Measurements from ENCODE around the gene SHF.

SHF gene

GRCh38 chr15:45163508-45163856 lies 24.3 kb downstream of the SHF start:
- H3K9me3 ChIP-seq (ENCODE audit: low read depth, low read length): no peaks in the 10 kb centered on the region
- DNase-seq (ENCODE audit: low read depth, low spot score): no peak
- no peak overlapping the region for H3K9ac ChIP-seq (ENCODE audit: insufficient read length)
- TF ChIP-seq POLR2AphosphoS5 (IDR thresholded peaks at IDR 0.05; ENCODE audit: borderline replicate concordance, low read depth, low read length) (no peak), FOXP2 (optimal IDR thresholded peaks at IDR 0.05; ENCODE audit: control extremely low read depth, extremely low read length, insufficient read depth) (no peak), EZH2 (IDR thresholded peaks at IDR 0.05) (no peak)
- no peak overlapping the region for H3K4me3 ChIP-seq
- H3K27ac ChIP-seq: no peak overlapping the region
- H3K36me3 ChIP-seq (ENCODE audit: insufficient read depth, low read length): no peaks in the 10 kb centered on the region

DNA sequence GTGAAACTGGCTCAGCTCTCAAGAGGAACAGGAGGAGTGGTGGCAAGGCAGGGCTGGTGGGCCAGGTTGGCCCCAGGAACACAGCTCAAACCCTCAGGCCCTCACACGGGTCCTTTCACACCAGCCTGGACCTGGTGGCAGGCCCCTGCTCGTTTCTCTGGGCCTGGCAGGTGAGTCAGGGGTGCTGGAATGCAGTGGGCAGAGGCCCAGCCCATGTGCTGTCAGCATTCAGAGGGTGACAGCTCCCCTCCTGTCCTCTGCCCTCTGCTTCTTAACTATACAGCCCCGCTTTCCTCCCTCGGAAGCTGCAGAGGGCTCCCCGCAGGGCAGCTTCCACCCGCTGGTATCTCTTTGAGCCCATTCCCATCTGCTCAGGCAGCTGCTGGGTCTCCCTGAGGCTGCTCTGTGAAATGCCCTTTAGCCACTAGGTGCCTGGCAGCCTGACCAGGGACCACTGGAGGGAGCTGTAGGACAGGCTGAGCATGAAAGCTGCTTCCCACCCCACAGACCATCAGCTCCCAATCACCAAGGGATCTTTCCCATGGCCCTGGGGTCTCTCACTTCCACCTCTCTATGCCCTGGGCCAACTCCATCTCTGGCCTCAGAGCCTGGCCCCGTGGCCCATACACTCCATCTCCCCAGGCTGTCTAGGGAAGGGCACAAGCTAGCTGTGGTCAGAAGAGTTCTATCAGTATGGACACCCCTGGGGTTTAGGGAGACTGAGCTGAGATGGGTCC lies 24.8 kb downstream of the SHF start:
- H3K9ac ChIP-seq (ENCODE audit: insufficient read length): no peak overlapping the region
- peak; percentile 18 for DNase-seq (ENCODE audit: low read depth, low spot score)
- TF ChIP-seq FOXP2 (optimal IDR thresholded peaks at IDR 0.05; ENCODE audit: control extremely low read depth, extremely low read length, insufficient read depth) (no peak), POLR2AphosphoS5 (IDR thresholded peaks at IDR 0.05; ENCODE audit: borderline replicate concordance, low read depth, low read length) (no peak), EZH2 (IDR thresholded peaks at IDR 0.05) (no peak)
- H3K9me3 ChIP-seq (ENCODE audit: low read depth, low read length): no peaks in the 10 kb centered on the region
- H3K36me3 ChIP-seq (ENCODE audit: insufficient read depth, low read length): no peaks in the 10 kb centered on the region
- H3K27ac ChIP-seq: no peak overlapping the region
- H3K4me3 ChIP-seq: no peak overlapping the region

DNA sequence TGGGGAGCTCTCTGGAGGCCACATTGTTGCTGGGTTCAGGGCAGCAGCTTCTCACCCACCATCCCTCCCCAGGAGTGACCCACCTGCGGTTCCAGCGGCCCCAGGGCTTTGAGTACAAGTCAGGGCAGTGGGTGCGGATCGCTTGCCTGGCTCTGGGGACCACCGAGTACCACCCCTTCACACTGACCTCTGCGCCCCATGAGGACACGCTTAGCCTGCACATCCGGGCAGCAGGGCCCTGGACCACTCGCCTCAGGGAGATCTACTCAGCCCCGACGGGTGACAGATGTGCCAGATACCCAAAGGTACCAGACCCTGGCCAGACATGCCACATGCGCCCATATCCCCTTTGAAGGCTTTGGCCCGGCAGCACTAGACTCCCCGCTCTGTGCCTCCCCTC lies 26.1 kb downstream of the SHF start:
- Histone ChIP-seq H3K4me3 (no peak overlapping the region), H3K36me3 (ENCODE audit: insufficient read depth, low read length) (no peaks in the 10 kb centered on the region), H3K9me3 (ENCODE audit: low read depth, low read length) (no peaks in the 10 kb centered on the region), H3K9ac (ENCODE audit: insufficient read length) (no peak overlapping the region), H3K27ac (no peak overlapping the region)
- TF ChIP-seq EZH2 (IDR thresholded peaks at IDR 0.05): no peak
- no peak for TF ChIP-seq POLR2AphosphoS5 (IDR thresholded peaks at IDR 0.05; ENCODE audit: borderline replicate concordance, low read depth, low read length)
- no peak for TF ChIP-seq FOXP2 (optimal IDR thresholded peaks at IDR 0.05; ENCODE audit: control extremely low read depth, extremely low read length, insufficient read depth)
- DNase-seq (ENCODE audit: low read depth, low spot score): no peak

- H3K9ac ChIP-seq (ENCODE audit: insufficient read length): no peak overlapping the region
- no peaks in the 10 kb centered on the region for H3K9me3 ChIP-seq (ENCODE audit: low read depth, low read length)
- TF ChIP-seq FOXP2 (optimal IDR thresholded peaks at IDR 0.05; ENCODE audit: control extremely low read depth, extremely low read length, insufficient read depth) (no peak), POLR2AphosphoS5 (IDR thresholded peaks at IDR 0.05; ENCODE audit: borderline replicate concordance, low read depth, low read length) (no peak), EZH2 (IDR thresholded peaks at IDR 0.05) (no peak)
- H3K36me3 ChIP-seq (ENCODE audit: insufficient read depth, low read length): no peaks in the 10 kb centered on the region
- H3K4me3 ChIP-seq: no peak overlapping the region
- peak; percentile 5 for DNase-seq (ENCODE audit: low read depth, low spot score)
- no peak overlapping the region for H3K27ac ChIP-seq
Observed at GRCh38 chr15:45157974-45158373, 29.8 kb downstream of the SHF start.

DNA sequence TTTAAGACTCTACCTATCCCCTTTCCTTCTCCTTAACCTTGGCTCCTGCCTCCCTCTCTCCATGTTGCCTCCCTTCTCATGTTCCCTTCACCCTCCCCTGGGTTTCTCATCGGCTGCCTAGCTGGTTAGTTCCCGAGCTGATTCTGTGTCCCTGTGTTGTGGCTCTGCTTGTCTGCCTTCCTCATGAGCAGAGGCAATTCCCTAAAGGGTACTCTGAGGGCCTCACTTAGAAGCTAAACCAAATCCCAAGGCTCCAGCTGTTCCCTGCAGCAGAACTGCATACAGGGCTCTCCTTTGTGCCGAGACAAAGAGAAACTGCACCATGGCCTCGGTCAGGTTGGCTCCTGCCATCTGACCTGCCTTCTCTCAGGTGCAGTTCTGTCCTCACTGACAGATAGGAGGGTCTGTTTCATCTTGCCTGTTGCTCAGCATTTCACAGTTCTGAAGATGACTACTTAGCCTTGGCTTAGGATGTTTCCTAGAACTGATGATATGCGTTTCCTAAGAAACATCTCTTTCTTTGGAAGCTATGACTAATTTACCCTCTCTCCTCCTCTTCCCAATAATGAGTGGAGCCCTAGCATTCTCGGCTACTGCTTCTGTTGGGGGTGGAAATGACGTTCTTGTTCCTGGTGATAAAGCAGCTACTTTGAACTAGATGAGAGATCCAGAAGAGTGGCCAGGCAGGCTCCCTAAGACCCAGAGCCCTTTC lies 30.9 kb downstream of the SHF start:
- H3K9me3 ChIP-seq (ENCODE audit: low read depth, low read length): no peaks in the 10 kb centered on the region
- H3K9ac ChIP-seq (ENCODE audit: insufficient read length): no peak overlapping the region
- H3K4me3 ChIP-seq: no peak overlapping the region
- DNase-seq (ENCODE audit: low read depth, low spot score): no peak
- H3K36me3 ChIP-seq (ENCODE audit: insufficient read depth, low read length): no peaks in the 10 kb centered on the region
- no peak overlapping the region for H3K27ac ChIP-seq
- no peak for TF ChIP-seq EZH2 (IDR thresholded peaks at IDR 0.05)
- TF ChIP-seq POLR2AphosphoS5 (IDR thresholded peaks at IDR 0.05; ENCODE audit: borderline replicate concordance, low read depth, low read length): no peak
- TF ChIP-seq FOXP2 (optimal IDR thresholded peaks at IDR 0.05; ENCODE audit: control extremely low read depth, extremely low read length, insufficient read depth): no peak

DNA sequence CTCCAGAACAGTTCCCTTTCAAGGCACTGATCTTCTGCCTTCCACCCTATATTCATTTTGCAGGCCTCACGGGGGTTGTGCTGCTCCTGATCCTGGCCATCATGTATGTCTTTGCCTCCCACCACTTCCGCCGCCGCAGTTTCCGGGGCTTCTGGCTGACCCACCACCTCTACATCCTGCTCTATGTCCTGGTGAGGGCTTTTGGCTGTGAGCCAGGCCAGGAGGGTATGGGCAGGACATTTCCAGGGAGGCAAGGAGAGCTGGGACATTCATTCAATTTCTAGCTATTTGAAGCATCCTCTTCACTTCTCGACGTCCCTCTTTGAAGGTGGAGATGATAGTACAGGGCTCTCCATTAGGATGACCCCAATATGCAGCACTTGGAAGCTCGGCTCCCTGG lies 32.0 kb downstream of the SHF start:
- Histone ChIP-seq H3K9ac (ENCODE audit: insufficient read length) (no peak overlapping the region), H3K36me3 (ENCODE audit: insufficient read depth, low read length) (no peaks in the 10 kb centered on the region), H3K27ac (no peak overlapping the region), H3K9me3 (ENCODE audit: low read depth, low read length) (no peaks in the 10 kb centered on the region), H3K4me3 (no peak overlapping the region)
- no peak for DNase-seq (ENCODE audit: low read depth, low spot score)
- no peak for TF ChIP-seq EZH2 (IDR thresholded peaks at IDR 0.05)
- TF ChIP-seq POLR2AphosphoS5 (IDR thresholded peaks at IDR 0.05; ENCODE audit: borderline replicate concordance, low read depth, low read length): no peak
- TF ChIP-seq FOXP2 (optimal IDR thresholded peaks at IDR 0.05; ENCODE audit: control extremely low read depth, extremely low read length, insufficient read depth): no peak

GRCh38 chr15:45151998-45152828 lies 35.6 kb downstream of the SHF start:
- no peak overlapping the region for H3K9ac ChIP-seq (ENCODE audit: insufficient read length)
- no peaks in the 10 kb centered on the region for H3K9me3 ChIP-seq (ENCODE audit: low read depth, low read length)
- no peak overlapping the region for H3K4me3 ChIP-seq
- DNase-seq (ENCODE audit: low read depth, low spot score): no peak
- TF ChIP-seq POLR2AphosphoS5 (IDR thresholded peaks at IDR 0.05; ENCODE audit: borderline replicate concordance, low read depth, low read length) (no peak), FOXP2 (optimal IDR thresholded peaks at IDR 0.05; ENCODE audit: control extremely low read depth, extremely low read length, insufficient read depth) (no peak)
- H3K36me3 ChIP-seq (ENCODE audit: insufficient read depth, low read length): no peaks in the 10 kb centered on the region
- H3K27ac ChIP-seq: no peak overlapping the region

DNA sequence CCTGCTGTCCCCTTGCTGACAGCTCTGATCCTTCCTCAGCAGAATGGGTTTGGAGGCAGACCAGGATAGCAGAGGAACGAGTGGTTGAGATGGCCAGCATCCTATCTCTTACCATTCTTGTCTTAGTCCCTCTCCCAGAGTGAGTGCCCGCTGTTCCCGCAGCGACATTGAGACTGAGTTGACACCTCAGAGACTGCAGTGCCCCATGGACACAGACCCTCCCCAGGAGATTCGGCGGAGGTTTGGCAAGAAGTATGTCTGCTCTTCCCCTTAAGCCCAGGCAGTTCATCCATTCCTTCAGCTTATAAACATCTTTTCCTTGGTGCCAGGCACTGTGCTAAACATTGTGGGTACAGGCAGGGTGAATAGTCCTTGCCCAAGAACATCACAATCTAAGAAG lies 36.8 kb downstream of the SHF start:
- Histone ChIP-seq H3K9me3 (ENCODE audit: low read depth, low read length) (no peaks in the 10 kb centered on the region), H3K27ac (no peak overlapping the region), H3K36me3 (ENCODE audit: insufficient read depth, low read length) (no peaks in the 10 kb centered on the region), H3K9ac (ENCODE audit: insufficient read length) (no peak overlapping the region), H3K4me3 (no peak overlapping the region)
- DNase-seq (ENCODE audit: low read depth, low spot score): no peak
- TF ChIP-seq EZH2 (IDR thresholded peaks at IDR 0.05) (no peak), FOXP2 (optimal IDR thresholded peaks at IDR 0.05; ENCODE audit: control extremely low read depth, extremely low read length, insufficient read depth) (no peak), POLR2AphosphoS5 (IDR thresholded peaks at IDR 0.05; ENCODE audit: borderline replicate concordance, low read depth, low read length) (no peak)
